HuH-7 (cell line): ENCODE data around the gene LATS2.
"Not testable (repeated sequence)": the region's sequence is repeated elsewhere in the genome, so short reads cannot be mapped to it uniquely, and the experiment has no call there.

Source experiments
- DNase-seq: peaks from one replicate; pipeline ENCODE4 v3.0.0; 2011; ENCODE audit warnings: low spot score

LATS2 gene

GRCh38 chr13:20991741-20992520, 69.5 kb downstream of the LATS2 start:
- DNase-seq, result no peak

- no peak for DNase-seq
Observed at GRCh38 chr13:20990910-20991525, 70.4 kb downstream of the LATS2 start.

- no peak for DNase-seq
Observed at GRCh38 chr13:20989656-20990321, 71.6 kb downstream of the LATS2 start.

- DNase-seq, result no peak
Observed at GRCh38 chr13:20988909-20989655, 72.3 kb downstream of the LATS2 start.

GRCh38 chr13:20988033-20988908, 73.1 kb downstream of the LATS2 start:
- DNase-seq, result no peak

GRCh38 chr13:20987599-20987998, 73.8 kb downstream of the LATS2 start:
- no peak for DNase-seq

GRCh38 chr13:20984879-20985278, 76.5 kb downstream of the LATS2 start:
- no peak for DNase-seq

GRCh38 chr13:20983386-20983785, 78.0 kb downstream of the LATS2 start:
- no peak for DNase-seq

GRCh38 chr13:20981370-20982095, 79.9 kb downstream of the LATS2 start:
- DNase-seq, result no peak

GRCh38 chr13:20980899-20981298, 80.5 kb downstream of the LATS2 start:
- DNase-seq, result no peak

GRCh38 chr13:20980430-20980829, 81.0 kb downstream of the LATS2 start:
- DNase-seq, result no peak

- DNase-seq, result no peak
Observed at GRCh38 chr13:20977394-20977793, 84.0 kb downstream of the LATS2 start.

GRCh38 chr13:20974981-20975585, 86.3 kb downstream of the LATS2 start:
- no peak for DNase-seq

- no peak for DNase-seq
Observed at GRCh38 chr13:20973886-20974425, 87.4 kb downstream of the LATS2 start.

- no peak for DNase-seq
Observed at GRCh38 chr13:20972731-20973130, 88.7 kb downstream of the LATS2 start.

- DNase-seq, result no peak
Observed at GRCh38 chr13:20969182-20969581, 92.2 kb downstream of the LATS2 start.

GRCh38 chr13:20968745-20969144, 92.6 kb downstream of the LATS2 start:
- DNase-seq, result no peak

- no peak for DNase-seq
Observed at GRCh38 chr13:20967340-20967739, 94.0 kb downstream of the LATS2 start.

GRCh38 chr13:20964904-20965303, 96.5 kb downstream of the LATS2 start:
- DNase-seq, result no peak

- not testable (repeated sequence) for DNase-seq
Observed at GRCh38 chr13:20961663-20962062, 99.7 kb downstream of the LATS2 start.
